Retina (tissue), 1 donor: ENCODE data around the gene CCDC97.

Source experiments
- DNase-seq: peaks from one replicate; pipeline ENCODE4 v3.0.0-alpha.2; 2016

CCDC97 gene

DNA sequence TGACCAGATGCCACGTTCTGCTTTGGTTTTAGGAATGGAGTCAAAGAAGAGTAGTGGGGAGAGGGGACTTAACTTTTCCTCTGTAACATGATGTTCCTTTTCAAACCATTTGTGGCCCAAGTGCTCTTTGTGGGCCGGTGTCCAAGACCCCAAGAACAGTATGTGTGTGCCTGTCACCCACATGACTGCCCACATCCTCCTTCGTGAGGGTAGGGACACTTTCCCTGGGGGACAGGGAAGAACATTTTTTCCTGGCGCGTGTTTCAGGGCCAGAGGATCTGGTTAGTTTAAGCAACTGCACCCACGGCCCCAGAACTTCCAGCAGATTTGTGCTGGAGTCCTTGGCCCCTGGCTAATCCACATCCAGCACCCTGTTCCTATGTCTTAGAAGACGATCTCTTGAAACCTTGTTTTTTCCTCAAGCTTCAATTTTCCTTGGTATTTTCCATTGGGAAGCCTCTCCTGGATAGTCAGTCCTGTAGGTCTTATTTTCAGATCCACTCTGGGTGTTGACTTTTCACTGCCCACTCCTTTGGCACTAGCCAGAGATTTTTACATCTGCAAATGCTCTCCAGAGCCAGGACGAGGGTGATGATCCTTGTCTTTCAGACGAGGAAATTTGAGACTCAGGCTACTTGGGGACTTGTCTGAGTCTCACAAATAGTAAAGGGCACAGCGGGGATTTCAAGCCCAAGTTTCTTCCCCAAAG, 10.8 kb upstream of the CCDC97 start:
- DNase-seq, result no peak

DNA sequence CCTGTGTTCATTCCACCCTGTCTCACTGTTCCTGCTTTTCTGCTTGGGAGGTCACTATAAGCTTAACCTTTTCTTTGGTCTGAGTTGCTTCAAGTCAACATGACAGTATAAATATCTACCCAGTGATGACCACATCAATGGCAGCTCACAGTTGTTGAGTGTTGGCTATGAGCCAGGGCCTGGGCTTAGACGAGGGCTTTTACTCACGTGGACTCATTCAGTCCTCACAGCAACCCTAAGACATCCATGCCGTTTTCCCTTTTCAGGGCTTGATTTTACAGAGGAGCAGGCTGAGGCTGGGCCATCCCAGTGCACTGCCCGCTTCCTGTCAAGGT, 10.2 kb upstream of the CCDC97 start:
- no peak for DNase-seq

DNA sequence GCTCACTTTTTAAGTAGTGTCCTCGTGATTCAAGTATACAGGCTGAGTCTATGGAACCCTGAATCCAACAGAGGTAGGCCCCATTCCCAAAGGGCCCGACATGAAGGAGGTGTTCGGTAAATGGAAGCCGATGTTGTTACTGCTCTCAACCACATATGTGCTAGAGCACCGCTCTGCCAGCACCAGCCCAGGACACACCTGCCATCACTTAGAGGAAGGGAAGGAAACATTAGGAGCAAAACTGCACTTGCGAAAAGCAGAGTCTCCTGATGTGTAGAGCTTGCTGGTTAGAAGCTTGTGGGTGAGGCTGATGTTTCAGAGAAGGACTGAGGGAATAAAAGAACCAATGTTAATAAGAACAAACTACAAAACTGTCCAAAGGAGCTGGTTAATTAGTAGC, 9.4 kb upstream of the CCDC97 start:
- no peak for DNase-seq

DNA sequence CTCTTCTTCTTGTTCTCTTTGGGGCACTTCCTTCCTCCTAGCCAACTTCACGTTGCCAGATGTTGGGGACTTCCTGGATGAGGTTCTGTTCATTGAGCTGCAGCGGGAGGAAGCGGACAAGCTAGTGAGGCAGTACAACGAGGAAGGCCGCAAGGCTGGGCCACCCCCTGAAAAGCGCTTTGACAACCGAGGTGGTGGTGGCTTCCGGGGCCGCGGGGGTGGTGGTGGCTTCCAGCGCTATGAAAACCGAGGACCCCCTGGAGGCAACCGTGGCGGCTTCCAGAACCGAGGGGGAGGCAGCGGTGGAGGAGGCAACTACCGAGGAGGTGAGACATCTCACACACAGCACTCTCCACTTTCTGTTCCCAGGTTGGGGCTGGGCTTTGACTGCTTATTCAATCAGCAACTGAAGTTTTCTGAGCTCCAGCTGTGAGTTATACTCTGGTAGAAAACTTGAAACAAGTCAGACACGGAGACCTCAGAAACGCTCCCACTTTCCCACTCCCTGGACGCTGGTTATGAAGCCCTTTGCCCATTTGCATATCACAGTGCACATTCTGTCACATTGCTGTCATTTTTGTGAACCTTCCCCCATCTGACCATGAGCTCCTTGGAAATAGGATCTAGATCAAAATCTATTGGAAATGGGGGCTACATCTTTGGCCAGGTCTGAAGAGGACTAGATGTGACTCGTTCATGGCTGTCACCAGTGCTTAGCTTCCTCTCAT, 7.2 kb upstream of the CCDC97 start:
- DNase-seq, result no peak

DNA sequence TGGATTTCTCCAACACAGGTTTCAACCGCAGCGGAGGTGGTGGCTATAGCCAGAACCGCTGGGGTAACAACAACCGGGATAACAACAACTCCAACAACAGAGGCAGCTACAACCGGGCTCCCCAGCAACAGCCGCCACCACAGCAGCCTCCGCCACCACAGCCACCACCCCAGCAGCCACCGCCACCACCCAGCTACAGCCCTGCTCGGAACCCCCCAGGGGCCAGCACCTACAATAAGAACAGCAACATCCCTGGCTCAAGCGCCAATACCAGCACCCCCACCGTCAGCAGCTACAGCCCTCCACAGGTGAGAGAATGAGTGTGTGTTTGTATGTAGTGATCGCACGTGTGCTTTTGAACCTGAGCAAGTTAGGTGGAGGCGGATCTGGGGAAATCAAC, 6.0 kb upstream of the CCDC97 start:
- DNase-seq, result no peak

DNA sequence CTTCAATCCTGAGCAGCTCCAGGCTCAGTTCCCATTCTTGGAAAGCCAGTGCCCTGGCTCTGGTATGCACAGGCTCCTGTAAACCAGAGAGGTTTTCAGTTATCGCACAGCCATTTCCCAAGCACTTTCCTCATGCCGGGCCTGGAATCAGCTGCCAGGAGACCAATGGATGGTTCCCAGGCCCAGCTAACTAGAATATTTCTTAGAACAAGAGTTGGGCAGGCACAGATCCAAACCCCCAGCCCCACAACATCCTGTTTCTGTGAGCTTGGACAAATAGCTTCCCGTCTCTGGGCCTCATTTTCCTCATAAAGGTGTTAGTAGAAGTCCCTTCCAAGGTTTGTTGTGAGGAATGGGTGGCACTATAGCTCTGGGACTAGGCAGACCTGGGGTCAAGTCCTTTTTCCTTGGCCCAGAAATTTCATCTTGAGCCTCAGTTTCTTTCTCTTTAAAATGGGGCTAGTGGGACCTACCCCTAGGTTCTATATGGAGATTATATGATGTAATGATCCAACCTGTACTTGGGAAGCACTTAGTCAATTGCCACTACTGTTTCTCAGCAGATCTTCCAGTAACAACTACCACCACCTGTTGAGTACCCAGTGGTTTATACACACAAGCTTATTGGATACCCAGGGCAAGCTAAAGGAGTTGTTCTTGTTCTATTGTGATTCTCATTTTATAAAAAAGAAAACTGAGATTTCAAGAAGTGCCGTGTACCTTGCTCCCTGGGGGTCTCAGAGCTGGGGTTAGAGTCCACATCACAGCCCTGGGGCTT, 5.1 kb upstream of the CCDC97 start:
- no peak for DNase-seq

DNA sequence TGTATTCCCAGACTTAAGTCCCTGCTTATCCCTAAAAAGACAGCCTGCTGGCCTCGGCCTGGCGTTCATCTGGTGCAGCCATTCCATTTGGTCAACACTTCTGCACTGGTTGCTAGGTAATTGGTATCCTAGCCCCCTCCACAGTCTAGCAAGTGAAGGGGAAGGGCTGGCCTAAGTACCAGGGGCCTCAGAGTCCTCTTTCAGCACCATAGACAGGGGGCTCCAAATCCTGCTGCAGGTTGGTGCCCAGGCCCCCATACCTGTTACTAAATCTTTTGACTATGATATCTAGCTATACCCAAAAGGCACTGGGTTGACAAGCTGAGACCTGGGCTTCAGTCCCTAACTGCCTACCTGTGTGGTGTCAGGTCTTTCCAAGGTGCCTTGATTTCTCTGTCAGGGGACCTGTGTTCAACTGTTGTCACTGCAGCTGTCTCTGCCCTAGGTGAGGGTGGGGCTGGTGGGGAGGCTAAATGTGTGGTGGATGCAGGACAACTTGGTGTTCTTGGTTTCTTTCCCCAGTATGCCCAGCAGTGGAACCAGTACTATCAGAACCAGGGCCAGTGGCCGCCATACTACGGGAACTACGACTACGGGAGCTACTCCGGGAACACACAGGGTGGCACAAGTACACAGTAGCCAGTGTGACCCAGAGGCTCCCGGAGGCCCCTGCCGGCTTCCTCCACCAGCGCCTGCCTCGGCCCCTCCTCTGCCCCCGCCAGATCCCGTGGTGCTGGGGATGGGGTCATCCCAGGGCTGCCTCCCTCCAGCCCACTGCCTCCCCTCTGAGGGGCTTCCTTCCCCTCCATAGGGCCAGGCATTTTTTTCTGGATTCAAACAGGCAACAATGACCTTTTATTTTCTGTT, 3.8 kb upstream of the CCDC97 start:
- DNase-seq, result no peak

DNA sequence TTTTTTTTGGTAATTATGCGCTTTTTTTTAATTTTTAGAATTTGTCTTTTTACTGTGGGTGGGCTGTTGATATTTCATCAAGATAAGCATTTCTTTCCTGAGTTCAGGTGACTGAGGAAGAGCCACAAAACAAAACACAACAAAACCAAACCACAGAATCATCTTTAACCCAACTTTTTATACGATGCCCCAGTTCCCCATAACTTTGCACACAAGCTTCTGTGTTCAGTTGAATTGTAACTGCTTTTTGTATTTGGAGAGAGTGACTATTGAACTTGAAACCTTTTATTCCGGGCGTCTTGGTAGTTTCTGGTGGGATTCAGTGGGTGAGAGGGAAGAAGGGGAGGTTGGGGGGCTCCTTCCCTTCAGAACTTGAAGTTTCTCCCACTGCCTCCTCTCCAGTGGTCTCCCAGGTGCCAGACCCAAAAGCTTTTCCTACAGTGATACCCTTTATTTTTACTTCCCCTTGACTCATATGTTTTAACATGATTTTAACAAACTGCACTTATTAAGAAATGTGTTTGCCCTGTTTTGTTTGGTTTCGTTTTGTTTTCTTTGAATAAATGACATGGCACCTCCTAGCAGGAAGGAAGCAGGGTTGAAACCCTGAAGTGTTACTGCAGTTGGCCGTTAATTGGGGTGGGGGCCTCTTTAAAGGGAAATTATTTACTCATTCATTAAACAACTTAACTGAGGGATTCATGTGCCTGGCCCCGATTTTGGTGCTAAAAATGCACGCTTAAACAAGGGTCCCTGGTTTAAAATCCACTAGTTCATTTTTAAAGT, 2.7 kb upstream of the CCDC97 start:
- no peak for DNase-seq

DNA sequence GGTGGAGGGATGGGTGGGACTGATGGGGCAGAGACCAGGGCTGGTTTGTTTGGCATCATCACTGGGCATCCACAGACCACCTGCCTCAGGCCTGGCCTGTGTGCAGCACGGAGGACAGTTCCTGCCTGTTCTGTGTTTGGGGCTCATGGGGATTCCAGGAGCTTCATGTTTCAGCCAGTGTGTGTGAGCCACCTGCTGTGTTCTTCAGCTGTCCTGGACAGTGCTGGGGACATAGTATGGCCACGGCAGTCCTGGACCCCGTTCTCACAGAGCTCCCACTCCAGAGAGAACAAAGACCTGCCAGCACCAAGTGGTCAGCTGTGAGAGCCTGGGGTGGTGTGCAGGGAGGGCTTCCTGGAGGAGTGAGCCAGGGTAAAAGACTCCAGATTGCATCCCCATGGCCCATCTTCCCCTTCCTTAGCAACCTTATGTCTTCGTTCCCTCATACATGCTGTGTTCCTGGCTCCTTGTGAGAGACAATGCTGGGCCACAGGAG, 2.0 kb upstream of the CCDC97 start:
- no peak for DNase-seq

DNA sequence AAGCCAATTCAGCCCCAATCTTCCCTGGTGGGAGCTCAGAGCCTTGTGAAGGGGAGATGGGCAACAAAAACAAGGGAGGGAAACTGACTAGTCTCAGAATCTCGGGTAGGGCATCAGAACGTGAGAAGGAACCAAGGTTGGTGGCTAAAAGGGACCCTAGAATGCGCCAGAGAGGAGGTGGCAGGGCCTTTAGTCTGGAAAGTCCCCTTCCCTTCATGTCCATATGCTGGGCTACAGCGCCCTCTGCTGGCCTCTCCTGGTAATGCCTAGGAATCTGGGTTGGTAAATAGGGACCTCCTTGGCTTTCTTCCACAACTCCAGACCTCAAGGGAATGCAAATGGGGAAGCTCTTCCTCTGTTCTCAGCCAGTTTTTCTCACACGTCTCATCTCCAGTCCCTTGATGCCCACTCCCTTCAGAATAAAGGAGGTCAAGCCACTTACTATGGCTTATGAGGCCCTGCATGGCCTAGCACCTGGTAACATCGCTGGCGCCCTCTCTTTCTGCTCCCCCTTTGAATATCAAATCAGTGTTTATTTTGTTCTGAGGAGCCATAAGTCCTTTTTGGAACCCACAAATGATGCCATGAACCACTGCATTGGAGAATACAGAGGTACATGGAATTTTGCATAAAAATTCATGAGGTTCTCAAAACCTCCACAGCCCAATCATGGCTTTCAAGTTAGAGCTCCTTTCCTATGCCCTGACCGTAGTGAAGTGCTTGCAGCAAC, 1.4 kb upstream of the CCDC97 start:
- peak; percentile 88 for DNase-seq

DNA sequence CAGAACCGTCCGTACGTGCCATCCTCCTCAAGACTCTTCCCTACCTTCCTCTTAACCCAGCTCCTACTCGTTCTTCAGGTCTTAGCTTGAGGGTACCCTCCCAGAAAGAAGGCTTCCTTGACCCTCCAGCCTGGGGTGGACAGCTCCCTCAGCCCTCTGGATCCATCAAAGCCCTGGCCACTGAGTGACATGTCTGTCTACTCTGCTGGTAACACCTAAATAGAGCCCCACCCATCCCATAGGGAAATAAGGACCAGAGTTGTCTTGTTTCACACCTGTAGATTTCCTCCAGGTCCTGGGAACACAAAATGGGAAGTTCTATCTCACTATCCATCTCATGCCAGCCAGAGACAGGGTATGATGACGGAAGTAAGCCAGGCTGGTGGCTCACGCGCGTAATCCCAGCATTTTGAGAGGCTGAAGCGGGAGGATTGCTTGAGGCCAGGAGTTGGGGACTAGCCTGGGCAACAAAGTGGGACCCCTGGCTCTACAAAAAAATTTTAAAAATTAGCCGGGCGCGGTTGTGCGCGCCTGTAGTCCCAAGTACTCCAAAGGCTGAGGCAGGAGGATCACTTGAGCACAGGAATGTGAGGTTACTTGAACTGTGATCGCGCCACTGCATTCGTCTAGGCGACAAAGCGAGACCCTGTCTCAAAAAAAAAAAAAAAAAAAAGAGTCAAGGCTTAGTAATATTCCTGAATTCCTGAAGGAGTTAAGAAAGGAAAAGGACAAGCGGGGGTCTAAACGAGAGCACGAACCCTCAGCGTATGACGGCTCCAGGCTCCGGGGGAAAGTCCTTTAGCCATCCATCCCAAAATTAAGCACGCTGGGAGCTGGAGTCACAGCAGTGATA, 566 bp upstream of the CCDC97 start:
- DNase-seq, result no peak

DNA sequence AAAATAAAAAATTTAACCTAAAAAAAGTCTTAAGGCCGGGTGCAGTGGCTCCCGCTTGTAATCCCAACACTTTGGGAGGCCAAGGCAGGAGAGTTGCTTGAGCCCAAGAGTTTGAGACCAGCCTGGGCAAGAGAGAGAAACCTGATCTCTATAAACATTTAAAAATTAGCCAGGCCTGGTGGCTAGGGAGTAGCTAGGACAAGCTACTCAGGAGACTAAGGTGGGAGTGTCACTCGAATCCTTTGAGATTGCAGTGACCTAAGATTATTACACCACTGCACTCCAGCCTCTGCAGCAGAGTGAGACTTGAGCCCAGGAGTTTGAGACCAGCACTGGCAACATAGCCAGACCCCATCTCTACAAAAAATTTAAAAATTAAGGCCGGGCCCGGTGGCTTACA, 1.1 kb downstream of the CCDC97 start:
- no peak for DNase-seq

DNA sequence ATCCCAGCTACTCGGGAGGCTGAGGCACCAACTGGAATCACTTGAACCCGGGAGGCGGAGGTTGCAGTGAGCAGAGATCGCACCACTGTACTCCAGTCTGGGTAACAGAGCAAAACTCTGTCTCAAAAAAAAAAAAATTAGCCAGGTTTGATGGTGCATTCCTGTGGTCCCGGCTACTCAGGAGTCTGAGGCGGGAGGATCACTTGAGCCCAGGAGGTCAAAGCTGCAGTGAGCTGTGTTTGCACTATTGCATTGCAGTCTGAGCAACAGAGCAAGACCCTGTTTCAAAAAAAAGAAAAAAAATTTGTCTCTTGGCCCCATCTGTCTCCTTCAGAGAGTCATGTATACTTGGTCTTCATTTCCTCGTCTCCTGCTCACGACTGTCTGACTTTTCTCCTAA, 1.6 kb downstream of the CCDC97 start:
- no peak for DNase-seq

DNA sequence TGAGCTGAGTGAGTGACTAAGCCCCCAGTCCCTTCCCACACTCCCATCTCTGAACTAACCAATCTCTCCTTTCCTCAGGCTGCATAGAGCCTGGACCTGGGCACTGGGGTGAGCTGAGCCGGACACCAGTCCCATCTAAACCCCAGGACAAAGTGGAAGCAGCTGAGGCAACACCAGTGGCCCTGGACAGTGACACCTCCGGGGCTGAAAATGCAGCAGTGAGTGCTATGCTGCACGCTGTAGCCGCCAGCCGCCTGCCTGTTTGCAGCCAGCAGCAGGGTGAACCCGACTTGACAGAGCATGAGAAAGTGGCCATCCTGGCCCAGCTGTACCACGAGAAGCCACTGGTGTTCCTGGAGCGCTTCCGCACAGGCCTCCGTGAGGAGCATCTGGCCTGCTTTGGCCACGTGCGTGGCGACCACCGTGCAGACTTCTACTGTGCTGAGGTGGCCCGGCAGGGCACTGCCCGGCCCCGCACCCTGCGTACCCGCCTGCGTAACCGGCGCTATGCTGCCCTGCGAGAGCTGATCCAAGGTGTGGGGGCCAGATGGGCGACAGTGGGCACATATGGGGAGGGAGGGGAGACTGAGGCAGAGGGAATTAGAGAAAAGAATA, 6.4 kb downstream of the CCDC97 start:
- no peak for DNase-seq

DNA sequence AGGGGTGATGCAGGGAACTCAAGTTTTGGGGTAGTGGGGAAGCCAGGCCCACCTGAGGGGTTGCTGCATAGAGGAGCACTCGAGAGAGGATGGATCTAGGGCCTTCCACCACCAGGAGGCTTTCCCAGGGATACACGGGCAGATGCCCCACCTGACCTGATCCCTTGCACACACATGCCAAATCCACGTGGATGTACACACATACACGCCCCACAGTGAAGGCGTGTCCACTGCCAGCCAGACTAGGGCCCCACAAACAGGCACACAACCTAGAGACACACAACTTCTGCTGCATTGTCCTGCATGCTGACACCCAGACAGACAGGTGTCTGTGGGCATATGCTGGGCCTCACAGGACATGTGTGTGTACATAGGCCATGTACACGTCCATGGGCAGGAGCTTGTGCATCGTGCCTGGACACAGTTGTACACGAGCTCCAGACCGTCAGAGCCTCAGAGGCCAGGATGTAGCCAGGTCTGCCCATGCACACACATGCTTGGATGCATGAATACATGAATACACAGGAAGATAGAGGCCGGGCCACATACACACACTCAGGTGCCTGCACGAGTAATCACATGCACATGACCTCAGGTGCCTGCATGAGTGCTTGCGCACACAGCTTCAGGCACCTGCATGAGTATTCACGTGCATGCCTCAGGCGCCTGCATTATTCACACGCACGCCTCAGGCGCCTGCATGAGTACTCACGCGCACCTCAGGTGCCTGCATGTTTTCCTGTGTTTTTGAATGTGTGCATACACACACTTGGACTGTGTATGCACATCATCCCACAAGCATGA, 8.9 kb downstream of the CCDC97 start:
- no peak for DNase-seq

DNA sequence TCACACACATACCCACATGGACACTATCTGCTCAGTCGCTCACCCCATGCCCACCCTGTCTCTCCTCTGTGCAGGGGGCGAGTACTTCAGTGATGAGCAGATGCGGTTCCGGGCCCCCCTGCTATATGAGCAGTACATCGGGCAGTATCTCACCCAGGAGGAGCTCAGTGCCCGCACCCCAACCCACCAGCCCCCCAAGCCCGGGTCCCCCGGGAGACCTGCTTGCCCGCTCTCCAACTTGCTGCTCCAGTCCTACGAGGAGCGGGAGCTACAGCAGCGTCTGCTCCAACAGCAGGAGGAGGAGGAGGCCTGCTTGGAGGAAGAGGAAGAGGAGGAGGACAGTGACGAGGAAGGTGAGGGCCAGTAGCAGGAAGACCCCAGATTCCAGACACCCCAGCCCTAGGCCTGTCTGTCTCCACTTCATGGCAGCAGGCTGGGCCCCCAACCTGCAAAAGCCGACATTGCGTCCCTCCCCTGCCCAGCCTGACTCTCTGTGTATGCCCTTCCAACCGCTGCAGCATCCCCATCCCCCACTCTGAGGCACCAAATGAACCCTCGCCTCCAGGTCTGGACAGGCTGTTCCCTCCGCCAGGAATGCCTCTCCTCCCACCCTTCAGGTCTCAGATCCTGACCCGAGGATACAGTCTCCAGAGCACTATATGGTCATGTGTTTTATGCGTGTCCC, 9.7 kb downstream of the CCDC97 start:
- no peak for DNase-seq

DNA sequence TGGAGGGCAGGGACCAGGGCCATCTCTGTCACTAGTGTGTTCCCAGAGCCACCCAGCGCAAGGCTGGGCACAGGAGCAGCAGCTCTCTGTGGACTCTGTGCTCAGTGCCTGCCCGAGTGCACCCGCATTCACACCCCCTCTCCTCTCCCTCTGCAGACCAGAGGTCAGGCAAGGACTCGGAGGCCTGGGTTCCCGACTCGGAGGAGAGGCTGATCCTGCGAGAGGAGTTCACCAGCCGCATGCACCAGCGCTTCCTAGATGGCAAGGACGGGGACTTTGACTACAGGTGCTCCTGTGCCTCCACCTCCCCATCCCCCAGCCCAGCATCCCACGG, 10.2 kb downstream of the CCDC97 start:
- no peak for DNase-seq

DNA sequence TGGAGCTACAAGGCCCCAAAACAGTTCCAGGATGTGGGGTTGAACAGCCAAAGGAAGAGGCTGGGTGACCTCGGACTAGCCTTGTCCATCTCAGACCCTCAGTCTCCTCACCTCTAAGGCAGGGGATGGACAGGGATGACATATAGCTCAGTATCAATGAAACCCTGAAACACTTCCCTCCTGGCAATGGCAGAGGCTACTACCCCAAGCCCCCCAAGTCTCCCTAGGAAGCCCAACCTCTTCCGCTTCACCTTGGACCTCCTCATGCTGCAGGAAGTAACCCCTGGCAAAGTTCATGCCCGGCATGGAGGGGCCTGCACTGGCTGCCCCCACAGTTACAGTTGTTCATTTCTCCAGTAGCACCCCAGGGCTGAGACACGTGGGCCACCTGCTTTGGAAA, 10.6 kb downstream of the CCDC97 start:
- DNase-seq, result no peak

DNA sequence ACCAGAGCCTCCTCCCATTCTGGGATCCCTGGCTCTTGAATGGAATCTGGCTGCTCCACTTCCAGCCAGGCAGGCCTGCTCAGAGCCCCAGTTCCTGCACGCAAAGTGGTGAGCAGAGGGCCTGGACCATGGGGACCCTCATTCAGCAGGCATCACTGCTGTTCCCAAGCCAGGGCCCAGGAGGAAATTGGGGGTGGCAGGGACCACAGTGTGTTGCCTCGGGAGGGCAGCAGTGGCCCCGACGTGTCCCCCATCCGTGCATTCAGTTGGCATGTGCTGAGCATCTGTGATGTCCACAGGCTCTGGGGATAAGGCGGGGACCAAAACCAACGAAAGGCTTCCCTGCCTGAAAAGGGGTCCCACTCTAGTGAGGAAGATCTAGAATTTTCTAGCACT, 11.2 kb downstream of the CCDC97 start:
- DNase-seq, result no peak
